HCT116 (cell line): Measurements from ENCODE around the gene RBP5. TPM values are rescaled to one million over a fixed set of nuclear protein-coding genes. Genes with fewer than 3 reads are reported as not detected.

ENCODE experiments used
- ATAC-seq: fragments of 200-7000 bp; cut with Tn5 transposase; 2 replicates; pipeline ENCODE4 v1.9.1; 2020; ENCODE audit warnings: mild to moderate bottlenecking, moderate library complexity
- BruUV-seq: library from RNA; stranded (reverse); fragments of 400-500 nt; replicated peaks from 2 replicates; lab custom pipeline; 2021; lab: Mats Ljungman, UMichigan
- CTCF ChIA-PET: fragments of 300-600 bp; sonication (Branson Sonifier 250); formaldehyde crosslinking; loops from one replicate; lab custom pipeline; 2021; ENCODE audit warnings: antibody characterized with exemption; lab: Charles Lee
- POLR2A ChIA-PET: fragments of 300-600, 350-600 bp; sonication (Branson Sonifier 250); formaldehyde crosslinking; loops from one replicate; lab custom pipeline; 2021; ENCODE audit warnings: antibody characterized with exemption; lab: Charles Lee
- RAD21 ChIA-PET, 2 experiments: fragments of 300-600 bp; sonication (Branson Sonifier 250); formaldehyde crosslinking; loops; one replicate each; lab custom pipeline; 2023; ENCODE audit warnings: low total read pairs in 2 of 2; ENCODE audit not compliant: uncharacterized antibody in 2 of 2, unreplicated experiment in 2 of 2, low non-redundant PET in 1 of 2; lab: Charles Lee
- DNase-seq: peaks from one replicate; pipeline ENCODE4 v3.0.0-alpha.2; 2010; ENCODE audit warnings: low read depth, low spot score
- H2AFZ ChIP-seq: fragments of 200-600 bp; shearing (Covaris generic), sonication (generic); 2 replicates; pipeline ENCODE4 v1.6.1; 2017; ENCODE audit warnings: low read depth, mixed run types, mixed read lengths, antibody characterized with exemption, low read length; ENCODE audit not compliant: poor library complexity, severe bottlenecking
- H3K27ac ChIP-seq: 2 replicates; pipeline ENCODE4 v1.5.1; 2012; ENCODE audit warnings: low read depth, low read length
- H3K27me3 ChIP-seq: fragments of 200-600 bp; sonication (generic); 2 replicates; pipeline ENCODE4 v1.6.1; 2016; ENCODE audit warnings: mixed run types, low read length, mixed read lengths; ENCODE audit not compliant: insufficient read depth
- H3K36me3 ChIP-seq, 2 experiments: fragments of 200-500 bp in 1 of 2; fragments of 200-600 bp in 1 of 2; sonication (Bioruptor generic) in 1 of 2; sonication (generic) in 1 of 2; 2 replicates each; pipeline versions ENCODE4 v1.5.1 to v1.6.1; 2014 to 2016; ENCODE audit warnings: low read length in 2 of 2, inconsistent platforms in 1 of 2, mixed read lengths in 1 of 2, mixed run types in 1 of 2; ENCODE audit not compliant: insufficient read depth in 2 of 2, control insufficient read depth in 1 of 2
- H3K4me1 ChIP-seq, 2 experiments: fragments of 200-600 bp in 1 of 2; sonication (generic) in 1 of 2; 2 replicates each; pipeline versions ENCODE4 v1.5.1 to v1.6.1; 2012 to 2017; ENCODE audit warnings: low read length in 2 of 2, inconsistent platforms in 1 of 2, mild to moderate bottlenecking in 1 of 2, mixed read lengths in 1 of 2, mixed run types in 1 of 2, moderate library complexity in 1 of 2; ENCODE audit not compliant: insufficient read depth in 2 of 2, control insufficient read depth in 1 of 2
- H3K4me2 ChIP-seq: fragments of 200-600 bp; sonication (generic); 2 replicates; pipeline ENCODE4 v1.6.1; 2017; ENCODE audit warnings: mixed run types, low read length, mixed read lengths
- H3K4me3 ChIP-seq, 2 experiments: fragments of 200-600 bp in 1 of 2; sonication (generic) in 1 of 2; replicated peaks in 1 of 2; 2 replicates each; pipeline ENCODE4 v1.5.1; 2011 to 2016; ENCODE audit warnings: low read length in 2 of 2, control low read depth in 1 of 2, low read depth in 1 of 2, mild to moderate bottlenecking in 1 of 2, mixed read lengths in 1 of 2, mixed run types in 1 of 2
- H3K79me2 ChIP-seq: fragments of 200-600 bp; sonication (generic); 2 replicates; pipeline ENCODE4 v1.6.1; 2017; ENCODE audit warnings: mild to moderate bottlenecking, mixed run types, low read length, moderate library complexity, mixed read lengths; ENCODE audit not compliant: insufficient read depth
- H3K9ac ChIP-seq: fragments of 200-600 bp; sonication (generic); 2 replicates; pipeline ENCODE4 v1.6.1; 2016; ENCODE audit warnings: low read length, mixed read lengths
- H3K9me2 ChIP-seq: fragments of 200-600 bp; sonication (generic), shearing (Covaris generic); 2 replicates; pipeline ENCODE4 v1.6.1; 2017; ENCODE audit warnings: mixed run types, mild to moderate bottlenecking, moderate library complexity; ENCODE audit not compliant: insufficient read depth
- H3K9me3 ChIP-seq, 2 experiments: fragments of 200-500 bp in 1 of 2; fragments of 200-600 bp in 1 of 2; sonication (Bioruptor generic) in 1 of 2; sonication (generic) in 1 of 2; 2 replicates each; pipeline ENCODE4 v1.6.1; 2014 to 2017; ENCODE audit warnings: low read length in 2 of 2, mixed read lengths in 2 of 2, inconsistent platforms in 1 of 2, low read depth in 1 of 2, mild to moderate bottlenecking in 1 of 2, mixed run types in 1 of 2, moderate library complexity in 1 of 2; ENCODE audit not compliant: control insufficient read depth in 1 of 2, insufficient read depth in 1 of 2
- H4K20me1 ChIP-seq: fragments of 200-600 bp; sonication (generic), shearing (Covaris generic); 2 replicates; pipeline ENCODE4 v1.6.1; 2017; ENCODE audit warnings: mixed run types, mild to moderate bottlenecking, moderate library complexity; ENCODE audit not compliant: insufficient read depth
- CBX3 ChIP-seq: IDR thresholded peaks from 2 replicates; pipeline ENCODE4 v1.6.1; 2012; ENCODE audit warnings: low read depth
- CEBPB ChIP-seq: IDR thresholded peaks from 2 replicates; pipeline ENCODE4 v1.6.1; 2012; ENCODE audit warnings: low read depth
- CTCF ChIP-seq, 3 experiments: fragments of 200-600 bp in 1 of 3; sonication (generic) in 1 of 3; IDR thresholded peaks in 2 of 3; conservative IDR thresholded peaks in 1 of 3; 2 replicates each; pipeline ENCODE4 v1.5.1; 2012 to 2017; ENCODE audit warnings: low read depth in 2 of 3, low read length in 2 of 3, antibody characterized with exemption in 1 of 3, borderline replicate concordance in 1 of 3, control low read depth in 1 of 3, mild to moderate bottlenecking in 1 of 3, mixed read lengths in 1 of 3, mixed run types in 1 of 3, moderate library complexity in 1 of 3; ENCODE audit not compliant: insufficient read depth in 1 of 3
- EGR1 ChIP-seq: IDR thresholded peaks from 2 replicates; pipeline ENCODE4 v1.6.1; 2012; ENCODE audit warnings: low read depth
- ELF1 ChIP-seq: IDR thresholded peaks from 2 replicates; pipeline ENCODE4 v1.6.1; 2012; ENCODE audit warnings: low read depth, borderline replicate concordance
- EZH2 ChIP-seq: fragments of 200-600 bp; sonication (generic); IDR thresholded peaks from 2 replicates; pipeline ENCODE4 v1.6.1; 2017; ENCODE audit warnings: antibody characterized with exemption, mixed run types
- FOSL1 ChIP-seq: IDR thresholded peaks from 2 replicates; pipeline ENCODE4 v1.6.1; 2012; ENCODE audit warnings: low read depth
- JUND ChIP-seq: IDR thresholded peaks from 2 replicates; pipeline ENCODE4 v1.6.1; 2012
- REST ChIP-seq: IDR thresholded peaks from 2 replicates; pipeline ENCODE4 v1.6.1; 2012; ENCODE audit warnings: low read depth
- SIN3A ChIP-seq: IDR thresholded peaks from 2 replicates; pipeline ENCODE4 v1.6.1; 2012; ENCODE audit warnings: low read depth
- SRF ChIP-seq: IDR thresholded peaks from 2 replicates; pipeline ENCODE4 v1.6.1; 2012; ENCODE audit warnings: low read depth
- YY1 ChIP-seq: IDR thresholded peaks from 2 replicates; pipeline ENCODE4 v1.6.1; 2011; ENCODE audit warnings: low read length, low read depth, moderate library complexity, mild to moderate bottlenecking; ENCODE audit not compliant: insufficient replicate concordance; ENCODE audit errors: extremely low read depth
- ZBTB33 ChIP-seq: IDR thresholded peaks from 2 replicates; pipeline ENCODE4 v1.6.1; 2011; ENCODE audit warnings: mild to moderate bottlenecking, low read length, moderate library complexity; ENCODE audit not compliant: insufficient replicate concordance; ENCODE audit errors: extremely low read depth
- ZFX ChIP-seq: fragments of 450-650 bp; IDR thresholded peaks from 2 replicates; pipeline ENCODE4 v1.6.1; 2017
- ZNF274 ChIP-seq: fragments of 200-500 bp; sonication (Bioruptor generic); IDR thresholded peaks from 2 replicates; pipeline ENCODE4 v1.6.1; 2014; ENCODE audit warnings: mild to moderate bottlenecking, low read depth, low read length, inconsistent platforms
- intact Hi-C: fragments of 100-400 bp; cut with micrococcal nuclease; formaldehyde crosslinking; loops from 2 replicates; pipeline ENCODE4 v1.10.0; 2022
- total RNA-seq: library from RNA; stranded (reverse); gene quantifications from one replicate; pipeline ENCODE4 v1.2.1, GENCODE V29; 2021; ENCODE audit not compliant: unreplicated experiment

Gene RBP5
- total RNA-seq, 1 experiment from 2014 or later: 0.22 TPM

- no peak for ATAC-seq
- H3K27ac ChIP-seq: no peak overlapping the region
- DNase-seq: no peak
- H3K79me2 ChIP-seq: no peaks in the 10 kb centered on the region
- no peak overlapping the region for H3K4me2 ChIP-seq
- ChIA-PET CTCF (interaction anchor here (0.7 to 2.6 kb wide), 2 partner anchors 17 to 200 kb away, joined by 3 to 9 read pairs; no protein-coding TSS in a partner anchor), POLR2A (no interaction called here), RAD21 (no interaction called here)
- no peaks in the 10 kb centered on the region for H3K4me1 ChIP-seq
- H3K36me3 ChIP-seq: peaks cover 0 to 24% of the 10 kb centered on the region in 2 experiments; a peak in 3 of 4 replicates
- intact Hi-C loops: no loop called here
- no peak overlapping the region for H3K4me3 ChIP-seq
- no TSS peak for BruUV-seq
- TF ChIP-seq REST (no peak), SIN3A (no peak), ZNF274 (no peak), SRF (no peak), YY1 (no peak), CBX3 (no peak), EGR1 (no peak), EZH2 (no peak), CTCF (IDR thresholded peaks at IDR 0.05 in 2 of 3, conservative IDR thresholded peaks at IDR 0.05 in 1 of 3; ENCODE audit: borderline replicate concordance in 1 of 3, insufficient read depth in 1 of 3, low read depth in 2 of 3, low read length in 2 of 3) (no peak), FOSL1 (no peak), JUND (no peak), ZBTB33 (no peak), CEBPB (no peak), ZFX (no peak), ELF1 (no peak)
- no peaks in the 10 kb centered on the region for H3K9me3 ChIP-seq
- H3K9ac ChIP-seq: no peak overlapping the region
- H3K27me3 ChIP-seq: no peaks in the 10 kb centered on the region
- H2AFZ ChIP-seq: no peak overlapping the region
- no peaks in the 10 kb centered on the region for H3K9me2 ChIP-seq
- H4K20me1 ChIP-seq: no peaks in the 10 kb centered on the region
These were observed 17.0 kb upstream of the RBP5 start for GRCh38 chr12:7145671-7146070.
